Keratinocyte (primary cell): ENCODE measurements around the gene TCN1. TPM values are rescaled to one million over a fixed set of nuclear protein-coding genes. Genes with fewer than 3 reads are reported as not detected.

Source experiments
- DNase-seq: peaks from one replicate; pipeline ENCODE4 v3.0.0-alpha.2; 2011; ENCODE audit warnings: low read depth, missing footprints, low spot score
- FAIRE-seq: peaks from 2 replicates; lab custom pipeline; 2011; peaks lifted over from hg19 to GRCh38; lab: Jason Lieb, UNC
- H2AFZ ChIP-seq: 2 replicates; pipeline ENCODE4 v1.6.0; 2012; ENCODE audit warnings: low read length, control low read depth, inconsistent platforms; ENCODE audit not compliant: control insufficient read depth
- H3K27ac ChIP-seq: 2 replicates; pipeline ENCODE4 v1.5.1; 2011; ENCODE audit warnings: low read length; ENCODE audit not compliant: control insufficient read depth, insufficient read depth
- H3K27me3 ChIP-seq: 3 replicates; pipeline ENCODE4 v1.6.0; 2011; ENCODE audit warnings: low read length; ENCODE audit not compliant: control insufficient read depth, insufficient read depth; ENCODE audit errors: extremely low read depth
- H3K36me3 ChIP-seq, 2 experiments: 2 replicates in 1 of 2; 3 replicates in 1 of 2; pipeline ENCODE4 v1.5.1; 2011; ENCODE audit warnings: low read length in 2 of 2, mild to moderate bottlenecking in 1 of 2; ENCODE audit not compliant: control insufficient read depth in 2 of 2, insufficient read depth in 2 of 2; ENCODE audit errors: extremely low read depth in 1 of 2
- H3K4me1 ChIP-seq: 3 replicates; pipeline ENCODE4 v1.5.1; 2011; ENCODE audit warnings: low read length; ENCODE audit not compliant: control insufficient read depth, insufficient read depth; ENCODE audit errors: extremely low read depth
- H3K4me2 ChIP-seq: 3 replicates; pipeline ENCODE4 v1.6.0; 2011; ENCODE audit warnings: low read depth, low read length; ENCODE audit not compliant: control insufficient read depth, insufficient read depth; ENCODE audit errors: extremely low read depth
- H3K4me3 ChIP-seq, 3 experiments: fragments of 200-600 bp in 1 of 3; sonication (generic) in 1 of 3; 2 replicates in 2 of 3; 3 replicates in 1 of 3; pipeline ENCODE4 v1.5.1; 2011 to 2016; ENCODE audit warnings: low read length in 3 of 3, mild to moderate bottlenecking in 3 of 3, control low read depth in 2 of 3, inconsistent platforms in 1 of 3, low read depth in 1 of 3, mixed read lengths in 1 of 3, mixed run types in 1 of 3, moderate library complexity in 1 of 3; ENCODE audit not compliant: control insufficient read depth in 2 of 3, insufficient read depth in 2 of 3; ENCODE audit errors: extremely low read depth in 1 of 3
- H3K79me2 ChIP-seq: 2 replicates; pipeline ENCODE4 v1.6.0; 2012; ENCODE audit warnings: low read length; ENCODE audit not compliant: control insufficient read depth, insufficient read depth
- H3K9ac ChIP-seq: 3 replicates; pipeline ENCODE4 v1.6.0; 2011; ENCODE audit warnings: low read length; ENCODE audit not compliant: control insufficient read depth, insufficient read depth; ENCODE audit errors: extremely low read depth
- H3K9me1 ChIP-seq: 3 replicates; pipeline ENCODE4 v1.6.0; 2011; ENCODE audit warnings: low read length; ENCODE audit not compliant: control insufficient read depth, insufficient read depth; ENCODE audit errors: extremely low read depth
- H3K9me3 ChIP-seq: 2 replicates; pipeline ENCODE4 v1.5.1; 2012; ENCODE audit warnings: low read depth, low read length; ENCODE audit not compliant: control insufficient read depth
- H4K20me1 ChIP-seq: 3 replicates; pipeline ENCODE4 v1.6.0; 2011; ENCODE audit warnings: low read length; ENCODE audit not compliant: control insufficient read depth, insufficient read depth; ENCODE audit errors: extremely low read depth
- EZH2 ChIP-seq: IDR thresholded peaks from one replicate; pipeline ENCODE4 v1.6.1; 2012; ENCODE audit warnings: inconsistent platforms, mild to moderate bottlenecking, low read length, moderate library complexity
- dilution Hi-C: fragments of 300-500 bp; cut with MboI; formaldehyde crosslinking; loops from one replicate; pipeline ENCODE4 v1.7.0; 2020; ENCODE audit warnings: low sequenced_read_pairs; ENCODE audit not compliant: extremely low pct_ligation_motif_present
- polyA plus RNA-seq, 5 experiments: library from polyadenylated mRNA; depleted of rRNA in 3 of 5; stranded (reverse) in 3 of 5; stranded (forward) in 1 of 5; unstranded in 1 of 5; fragments of >200 nt; gene quantifications; 1 replicate in 1 of 5; 2 replicates in 3 of 5; 3 replicates in 1 of 5; pipeline versions ENCODE4 v1.2.1 to v1.2.3, GENCODE V29; 2011 to 2012; ENCODE audit warnings: missing spikeins in 2 of 5, low read depth in 1 of 5, low replicate concordance in 1 of 5
- TF ChIP-seq, protein P1 (sequence below), 3 experiments: IDR thresholded peaks in 1 of 3; conservative IDR thresholded peaks in 1 of 3; optimal IDR thresholded peaks in 1 of 3; 2 replicates in 2 of 3; 3 replicates in 1 of 3; pipeline versions ENCODE3 to v1.5.1; 2011; ENCODE audit warnings: low read length in 3 of 3, mild to moderate bottlenecking in 3 of 3, moderate library complexity in 2 of 3, control low read depth in 1 of 3, inconsistent platforms in 1 of 3; ENCODE audit not compliant: insufficient read depth in 2 of 3; ENCODE audit errors: extremely low read depth in 1 of 3

The TCN1 gene
- polyA plus RNA-seq, 1 donor (not counting 4 experiments of a cell fraction or from before 2014, with no cell fraction given): 3.7 TPM

DNA sequence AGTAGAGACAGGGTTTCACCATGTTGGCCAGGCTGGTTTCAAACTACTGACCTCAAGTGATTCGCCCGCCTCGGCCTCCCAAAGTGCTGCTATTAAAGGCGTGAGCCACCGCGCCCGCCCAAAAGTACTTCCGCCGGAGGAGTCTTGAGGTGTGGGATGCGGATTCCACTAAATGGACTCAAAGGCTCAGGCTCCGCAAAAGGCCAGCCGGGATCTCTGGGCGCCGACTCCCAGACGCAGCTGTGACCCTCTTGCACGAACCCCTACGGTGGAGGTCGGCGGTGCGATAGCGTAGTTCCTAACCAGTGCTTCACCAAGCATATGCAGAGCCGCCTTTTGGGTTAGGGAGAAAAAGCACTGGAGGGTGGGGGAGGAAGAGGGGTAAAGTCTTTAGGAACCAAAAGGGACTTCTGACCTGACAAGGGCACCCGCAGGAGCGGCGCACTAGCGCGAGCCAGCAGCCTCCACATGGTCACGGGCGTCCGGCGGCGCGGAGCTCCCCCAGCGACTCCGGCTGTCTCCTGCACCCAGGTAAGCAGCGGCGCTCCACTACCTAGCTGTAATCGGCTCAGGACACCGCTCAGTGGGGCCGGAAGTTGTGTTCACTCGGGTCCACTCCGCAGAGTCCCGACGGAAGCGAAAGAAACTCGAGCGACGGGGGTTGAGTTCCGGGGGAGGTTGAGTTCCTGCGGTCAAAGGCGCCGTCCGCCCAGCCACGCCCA, 55.9 kb downstream of the TCN1 start, which contains the start of gene MRPL16:
TSS of gene MRPL16 (minus strand) at position 590 of the 722 bp plus-strand sequence. CDS start at position 470, 120 bp downstream.
- dilution Hi-C loops: no loop called here

DNA sequence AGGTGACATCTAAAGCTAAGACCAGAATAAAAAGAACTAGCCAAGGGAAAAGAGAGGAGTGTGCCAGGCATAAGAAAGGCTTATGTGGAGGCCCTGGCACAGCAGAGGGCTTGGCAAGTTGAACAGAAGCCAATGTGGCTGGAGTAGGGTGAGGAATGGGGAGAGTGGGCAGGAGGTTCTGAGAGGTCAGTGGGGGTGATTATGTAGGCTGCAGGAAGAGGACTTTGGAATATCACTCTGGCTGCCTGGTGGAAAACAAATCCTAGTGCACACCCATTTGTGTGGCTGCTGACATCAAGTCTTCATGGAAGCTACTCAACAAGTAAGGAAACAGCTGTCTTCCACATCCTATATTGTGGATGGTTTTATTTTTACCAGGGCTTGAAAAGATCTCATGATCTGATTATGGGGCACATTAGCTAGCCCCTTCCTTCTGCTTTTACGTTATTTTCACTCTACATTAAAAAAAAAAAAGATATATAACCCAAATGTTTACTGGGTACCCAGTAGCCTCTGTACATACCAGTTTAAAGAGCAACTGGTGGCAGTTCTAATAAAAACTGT, 59.2 kb downstream of the TCN1 start:
- no peak overlapping the region for H3K27ac ChIP-seq
- no peak overlapping the region for H3K4me2 ChIP-seq
- no peaks in the 10 kb centered on the region for H3K9me1 ChIP-seq
- FAIRE-seq (no peak), DNase-seq (no peak)
- no peak overlapping the region for H2AFZ ChIP-seq
- peaks cover 14% of the 10 kb centered on the region for H3K4me1 ChIP-seq
- H3K9ac ChIP-seq: no peak overlapping the region
- H3K79me2 ChIP-seq: peaks cover 12% of the 10 kb centered on the region
- TF ChIP-seq EZH2: no peak
- TF ChIP-seq, protein P1, sequence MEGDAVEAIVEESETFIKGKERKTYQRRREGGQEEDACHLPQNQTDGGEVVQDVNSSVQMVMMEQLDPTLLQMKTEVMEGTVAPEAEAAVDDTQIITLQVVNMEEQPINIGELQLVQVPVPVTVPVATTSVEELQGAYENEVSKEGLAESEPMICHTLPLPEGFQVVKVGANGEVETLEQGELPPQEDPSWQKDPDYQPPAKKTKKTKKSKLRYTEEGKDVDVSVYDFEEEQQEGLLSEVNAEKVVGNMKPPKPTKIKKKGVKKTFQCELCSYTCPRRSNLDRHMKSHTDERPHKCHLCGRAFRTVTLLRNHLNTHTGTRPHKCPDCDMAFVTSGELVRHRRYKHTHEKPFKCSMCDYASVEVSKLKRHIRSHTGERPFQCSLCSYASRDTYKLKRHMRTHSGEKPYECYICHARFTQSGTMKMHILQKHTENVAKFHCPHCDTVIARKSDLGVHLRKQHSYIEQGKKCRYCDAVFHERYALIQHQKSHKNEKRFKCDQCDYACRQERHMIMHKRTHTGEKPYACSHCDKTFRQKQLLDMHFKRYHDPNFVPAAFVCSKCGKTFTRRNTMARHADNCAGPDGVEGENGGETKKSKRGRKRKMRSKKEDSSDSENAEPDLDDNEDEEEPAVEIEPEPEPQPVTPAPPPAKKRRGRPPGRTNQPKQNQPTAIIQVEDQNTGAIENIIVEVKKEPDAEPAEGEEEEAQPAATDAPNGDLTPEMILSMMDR (optimal IDR thresholded peaks at IDR 0.05 in 1 of 3, IDR thresholded peaks at IDR 0.05 in 1 of 3, conservative IDR thresholded peaks at IDR 0.05 in 1 of 3; ENCODE audit: extremely low read depth in 1 of 3, insufficient read depth in 2 of 3, low read length in 3 of 3): no peak
- no peaks in the 10 kb centered on the region for H3K9me3 ChIP-seq
- dilution Hi-C loops: no loop called here
- no peaks in the 10 kb centered on the region for H4K20me1 ChIP-seq
- peaks cover 18 to 32% of the 10 kb centered on the region in 2 experiments for H3K36me3 ChIP-seq
- H3K4me3 ChIP-seq: no peak overlapping the region
- no peaks in the 10 kb centered on the region for H3K27me3 ChIP-seq

More for the DNA sequence above, 55.9 kb downstream of the TCN1 start, which contains the start of gene MRPL16:
- Histone ChIP-seq H3K9ac (peak within 1 kb of the TSS; percentile 92), H3K4me3 (peak within 1 kb of the TSS; percentile 94 to 99 (median 96)), H3K4me2 (peak within 1 kb of the TSS; percentile 80), H3K27me3 (no peaks in the 10 kb centered on the region), H3K79me2 (peaks cover 12% of the 10 kb centered on the region), H3K4me1 (peaks cover 14% of the 10 kb centered on the region), H3K9me3 (no peaks in the 10 kb centered on the region), H4K20me1 (no peaks in the 10 kb centered on the region), H2AFZ (peak within 1 kb of the TSS; percentile 93), H3K36me3 (peaks cover 12 to 26% of the 10 kb centered on the region in 2 experiments), H3K9me1 (no peaks in the 10 kb centered on the region), H3K27ac (peak within 1 kb of the TSS; percentile 85)
- DNase-seq (peak; percentile 53), FAIRE-seq (no peak)
- TF ChIP-seq EZH2: no peak
- TF ChIP-seq, protein P1 (optimal IDR thresholded peaks at IDR 0.05 in 1 of 3, IDR thresholded peaks at IDR 0.05 in 1 of 3, conservative IDR thresholded peaks at IDR 0.05 in 1 of 3; ENCODE audit: extremely low read depth in 1 of 3, insufficient read depth in 2 of 3, low read length in 3 of 3): peak; percentile 41 to 62 (median 45)
